ENCODE data around the gene KRTAP9-6. TPM values are rescaled to one million over a fixed set of nuclear protein-coding genes. Genes with fewer than 3 reads are reported as not detected.
A peak's percentile ranks its signal among the peaks of the same experiment; 100 is the strongest.
"Not testable (repeated sequence)": the region's sequence is repeated elsewhere in the genome, so short reads cannot be mapped to it uniquely, and the experiment has no call there.

Gene KRTAP9-6
- total and polyA plus RNA-seq, 2 donors (not counting 1 experiment from before 2014, with no cell fraction given) = not detected

DNA sequence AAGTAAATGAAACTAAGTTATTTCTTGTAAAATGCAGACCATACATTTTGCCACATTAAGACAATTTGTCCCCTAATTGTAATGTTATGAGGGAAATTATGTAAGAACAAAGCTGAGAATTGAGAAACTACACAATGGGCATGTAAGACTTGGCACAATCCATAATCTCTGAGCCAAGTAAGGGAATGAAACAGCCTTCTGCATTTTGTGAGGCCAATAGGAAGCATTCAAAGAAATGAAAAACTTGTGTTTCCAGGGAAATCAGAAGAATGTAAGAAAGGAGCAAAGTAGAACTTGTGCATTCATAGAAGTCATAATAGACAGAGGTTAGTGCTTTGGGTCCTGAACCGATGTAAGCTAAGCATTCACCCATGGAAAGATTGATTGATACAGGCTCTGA, 13.9 kb upstream of the KRTAP9-6 start:
- Histone ChIP-seq H3K27ac (ENCODE audit: low read length in 2 of 2) (no peak overlapping the region), H2AFZ (ENCODE audit: insufficient read depth, low read depth, low read length, poor library complexity, severe bottlenecking) (no peak overlapping the region), H3K9me3 (ENCODE audit: control extremely low read depth in 1 of 3, control insufficient read depth in 2 of 3, insufficient read depth in 1 of 3, low read length in 2 of 3) (peaks cover 0 to 1% (median 0%) of the 10 kb centered on the region in 3 donors), H3K4me1 (ENCODE audit: control insufficient read depth in 2 of 2, insufficient read depth in 2 of 2, low read length in 2 of 2) (no peaks in the 10 kb centered on the region), H3K27me3 (replicated peaks in 1 of 4; ENCODE audit: control extremely low read depth in 1 of 4, control insufficient read depth in 3 of 4, insufficient read depth in 4 of 4, low read length in 3 of 4) (peaks cover 0 to 2% (median under 1%) of the 10 kb centered on the region in 4 experiments), H3K4me2 (replicated peaks; ENCODE audit: low read depth, low read length, poor library complexity, severe bottlenecking) (no peak overlapping the region), H3K9ac (ENCODE audit: low read length) (no peak overlapping the region), H4K20me1 (ENCODE audit: control insufficient read depth, insufficient read depth, low read length, poor library complexity, severe bottlenecking) (no peaks in the 10 kb centered on the region), H3K4me3 (ENCODE audit: control extremely low read depth in 1 of 5, extremely low read depth in 1 of 5, insufficient read depth in 1 of 5, low read depth in 2 of 5, low read length in 4 of 5) (no peak overlapping the region), H3K79me2 (ENCODE audit: control insufficient read depth, insufficient read depth, low read length) (no peaks in the 10 kb centered on the region), H3K36me3 (replicated peaks in 1 of 2; ENCODE audit: control extremely low read depth in 1 of 2, control insufficient read depth in 1 of 2, extremely low read depth in 1 of 2, insufficient read depth in 2 of 2, low read length in 1 of 2) (no peaks in the 10 kb centered on the region)
- Mint-ChIP-seq H3K4me1 (peaks cover 2% of the 10 kb centered on the region), H3K27ac (no peak overlapping the region), H3K9me3 (ENCODE audit: insufficient read depth) (no peaks in the 10 kb centered on the region), H3K4me3 (no peak overlapping the region), H3K27me3 (peaks cover 36% of the 10 kb centered on the region)
- WGBS (ENCODE audit: insufficient coverage) = 100% methylated on average over 1 of the region's 1 CpG
- peak; percentile 0 for DNase-seq
- intact Hi-C loops (cut with micrococcal nuclease) = no loop called here
- no peak for ATAC-seq (ENCODE audit: low read depth)
- ChIA-PET POLR2A (no interaction called here), CTCF (no interaction called here)
- TF ChIP-seq CTCF (IDR thresholded peaks at IDR 0.05) (no peak), EZH2 (IDR thresholded peaks at IDR 0.05; ENCODE audit: borderline replicate concordance, insufficient read depth, low read depth, low read length, poor library complexity, severe bottlenecking) (no peak)

GRCh38 chr17:41254861-41255260, 10.3 kb upstream of the KRTAP9-6 start:
- no peak for TF ChIP-seq CTCF (IDR thresholded peaks at IDR 0.05)
- no peak for TF ChIP-seq EZH2 (IDR thresholded peaks at IDR 0.05; ENCODE audit: borderline replicate concordance, insufficient read depth, low read depth, low read length, poor library complexity, severe bottlenecking)
- Histone ChIP-seq H3K9me3 (ENCODE audit: control extremely low read depth in 1 of 3, control insufficient read depth in 2 of 3, insufficient read depth in 1 of 3, low read length in 2 of 3) (no peaks in the 10 kb centered on the region), H3K4me1 (ENCODE audit: control insufficient read depth in 2 of 2, insufficient read depth in 2 of 2, low read length in 2 of 2) (no peaks in the 10 kb centered on the region), H3K36me3 (replicated peaks in 1 of 2; ENCODE audit: control extremely low read depth in 1 of 2, control insufficient read depth in 1 of 2, extremely low read depth in 1 of 2, insufficient read depth in 2 of 2, low read length in 1 of 2) (no peaks in the 10 kb centered on the region), H3K4me2 (replicated peaks; ENCODE audit: low read depth, low read length, poor library complexity, severe bottlenecking) (no peak overlapping the region), H3K79me2 (ENCODE audit: control insufficient read depth, insufficient read depth, low read length) (no peaks in the 10 kb centered on the region), H4K20me1 (ENCODE audit: control insufficient read depth, insufficient read depth, low read length, poor library complexity, severe bottlenecking) (no peaks in the 10 kb centered on the region), H3K9ac (ENCODE audit: low read length) (no peak overlapping the region), H3K27me3 (replicated peaks in 1 of 4; ENCODE audit: control extremely low read depth in 1 of 4, control insufficient read depth in 3 of 4, insufficient read depth in 4 of 4, low read length in 3 of 4) (peaks cover 0 to 10% (median 3%) of the 10 kb centered on the region in 4 experiments), H2AFZ (ENCODE audit: insufficient read depth, low read depth, low read length, poor library complexity, severe bottlenecking) (no peak overlapping the region), H3K27ac (ENCODE audit: low read length in 2 of 2) (no peak overlapping the region), H3K4me3 (ENCODE audit: control extremely low read depth in 1 of 5, extremely low read depth in 1 of 5, insufficient read depth in 1 of 5, low read depth in 2 of 5, low read length in 4 of 5) (no peak overlapping the region)
- CTCF ChIA-PET = no interaction called here
- H3K9me3 Mint-ChIP-seq (ENCODE audit: insufficient read depth) = no peaks in the 10 kb centered on the region
- no CpG with 5 or more reads among the region's 1 CpG for WGBS (ENCODE audit: insufficient coverage)
- H3K27ac Mint-ChIP-seq = no peak overlapping the region
- H3K4me1 Mint-ChIP-seq = no peaks in the 10 kb centered on the region
- no peak overlapping the region for H3K4me3 Mint-ChIP-seq
- ATAC-seq (ENCODE audit: low read depth) (no peak), DNase-seq (no peak)
- intact Hi-C loops (cut with micrococcal nuclease) = no loop called here
- POLR2A ChIA-PET = no interaction called here
- H3K27me3 Mint-ChIP-seq = peaks cover 63% of the 10 kb centered on the region

GRCh38 chr17:41255381-41256290, 9.5 kb upstream of the KRTAP9-6 start, which contains the start of gene KRTAP9-9:
KRTAP9-9 (plus strand) TSS chr17:41255384.
- H3K4me3 Mint-ChIP-seq; H3K79me2 ChIP-seq (ENCODE audit: control insufficient read depth, insufficient read depth, low read length); H3K4me1 ChIP-seq (ENCODE audit: control insufficient read depth in 2 of 2, insufficient read depth in 2 of 2, low read length in 2 of 2); H3K27ac Mint-ChIP-seq; H4K20me1 ChIP-seq (ENCODE audit: control insufficient read depth, insufficient read depth, low read length, poor library complexity, severe bottlenecking); H3K9me3 Mint-ChIP-seq (ENCODE audit: insufficient read depth); H3K4me2 ChIP-seq (replicated peaks; ENCODE audit: low read depth, low read length, poor library complexity, severe bottlenecking); H3K27ac ChIP-seq (ENCODE audit: low read length in 2 of 2); ATAC-seq (ENCODE audit: low read depth); H3K4me3 ChIP-seq (ENCODE audit: control extremely low read depth in 1 of 5, extremely low read depth in 1 of 5, insufficient read depth in 1 of 5, low read depth in 2 of 5, low read length in 4 of 5); POLR2A ChIA-PET; H3K27me3 ChIP-seq (replicated peaks in 1 of 4; ENCODE audit: control extremely low read depth in 1 of 4, control insufficient read depth in 3 of 4, insufficient read depth in 4 of 4, low read length in 3 of 4); H3K9ac ChIP-seq (ENCODE audit: low read length); H3K36me3 ChIP-seq (replicated peaks in 1 of 2; ENCODE audit: control extremely low read depth in 1 of 2, control insufficient read depth in 1 of 2, extremely low read depth in 1 of 2, insufficient read depth in 2 of 2, low read length in 1 of 2); H3K9me3 ChIP-seq (ENCODE audit: control extremely low read depth in 1 of 3, control insufficient read depth in 2 of 3, insufficient read depth in 1 of 3, low read length in 2 of 3); H3K4me1 Mint-ChIP-seq; CTCF ChIA-PET; intact Hi-C loops (cut with micrococcal nuclease); H2AFZ ChIP-seq (ENCODE audit: insufficient read depth, low read depth, low read length, poor library complexity, severe bottlenecking): not testable (repeated sequence)
- H3K27me3 Mint-ChIP-seq = peaks cover 65% of the 10 kb centered on the region
- 72% methylated on average over 5 of the region's 5 CpGs for WGBS (ENCODE audit: insufficient coverage)
- DNase-seq = peak; percentile 1
